Amniotic stem cell (primary cell): Measurements from ENCODE around the gene ERAP2.

ENCODE experiments used
- DNase-seq: peaks from one replicate; lab custom pipeline; 2025; lab: John Stamatoyannopoulos, UW

ERAP2 gene

DNA sequence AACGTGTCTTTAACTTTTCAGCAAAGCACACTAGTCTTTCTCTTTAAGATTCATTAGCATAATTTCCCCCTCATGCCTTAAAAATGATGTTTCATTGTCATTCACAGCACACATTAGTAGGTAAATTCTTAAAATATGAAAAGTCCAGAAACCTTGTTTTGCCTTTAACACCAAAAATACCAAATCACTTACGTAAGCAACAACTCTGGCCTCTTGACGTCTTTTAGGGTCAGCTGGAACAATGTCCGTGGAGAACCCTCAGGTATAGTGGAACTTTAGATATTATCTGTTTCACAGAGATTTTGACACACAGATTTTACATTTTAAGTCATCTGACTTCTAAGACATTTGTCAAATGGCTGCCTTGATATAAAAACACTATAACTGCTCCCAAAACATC is 90.5 kb downstream of the ERAP2 start:
- DNase-seq, result no peak

DNA sequence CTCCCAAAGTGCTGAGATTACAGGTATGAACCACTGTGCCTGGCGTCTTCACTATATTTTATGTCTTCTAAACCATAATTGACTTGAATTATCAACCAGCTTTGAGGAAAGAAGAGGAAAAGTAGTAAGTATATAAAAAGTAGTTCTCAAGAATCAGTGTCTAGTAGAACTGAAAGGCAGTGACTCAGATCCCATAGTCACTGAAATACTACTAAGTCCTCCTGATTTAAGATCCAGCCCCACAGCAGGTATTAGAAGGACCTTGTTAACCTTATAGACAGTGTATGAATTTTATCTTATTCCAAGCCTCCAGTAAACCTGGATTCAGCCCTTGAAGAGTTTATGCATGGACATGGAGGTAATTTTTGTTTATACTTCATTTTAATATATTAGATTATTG is 91.1 kb downstream of the ERAP2 start:
- no peak for DNase-seq

DNA sequence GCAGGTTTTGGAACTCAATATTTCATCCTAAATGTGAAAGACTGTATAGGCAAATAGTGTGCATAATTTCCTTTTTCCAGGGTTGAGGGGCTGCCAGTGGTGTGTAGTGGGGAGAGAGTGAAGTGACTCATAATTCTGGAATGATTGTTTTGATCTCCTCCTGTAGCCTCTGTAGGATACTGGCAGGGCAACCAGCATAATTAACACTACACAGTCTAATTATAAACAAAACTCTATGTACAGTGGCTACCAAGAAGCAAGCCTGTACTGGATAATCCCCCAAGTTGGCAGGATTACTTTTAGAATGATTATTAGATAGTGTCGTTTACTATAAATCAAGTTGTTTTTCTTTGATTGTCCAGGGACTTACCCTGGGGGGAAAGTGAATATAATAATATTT is 91.8 kb downstream of the ERAP2 start:
- DNase-seq, result no peak

DNA sequence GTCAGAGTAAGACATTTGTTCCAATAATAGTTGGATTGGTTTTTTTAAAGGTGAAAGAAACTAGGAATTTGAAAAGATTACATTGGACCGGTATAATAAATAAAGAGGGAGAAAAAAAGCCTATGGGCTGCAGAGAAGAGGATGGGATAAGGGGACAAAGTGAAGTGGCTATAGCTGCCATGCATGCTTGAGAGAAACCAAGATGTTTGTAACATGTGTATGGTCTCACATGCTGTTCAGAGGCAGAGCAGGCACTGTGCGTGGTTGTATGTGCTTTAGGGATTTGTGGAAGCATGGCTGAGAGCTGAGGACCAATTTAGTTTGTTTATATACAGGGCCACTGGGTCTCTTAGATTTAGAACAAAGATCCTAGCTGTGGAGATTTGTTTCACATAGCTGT is 92.3 kb downstream of the ERAP2 start:
- no peak for DNase-seq
